ENCODE measurements around the gene CLDN9.

The CLDN9 gene

DNA sequence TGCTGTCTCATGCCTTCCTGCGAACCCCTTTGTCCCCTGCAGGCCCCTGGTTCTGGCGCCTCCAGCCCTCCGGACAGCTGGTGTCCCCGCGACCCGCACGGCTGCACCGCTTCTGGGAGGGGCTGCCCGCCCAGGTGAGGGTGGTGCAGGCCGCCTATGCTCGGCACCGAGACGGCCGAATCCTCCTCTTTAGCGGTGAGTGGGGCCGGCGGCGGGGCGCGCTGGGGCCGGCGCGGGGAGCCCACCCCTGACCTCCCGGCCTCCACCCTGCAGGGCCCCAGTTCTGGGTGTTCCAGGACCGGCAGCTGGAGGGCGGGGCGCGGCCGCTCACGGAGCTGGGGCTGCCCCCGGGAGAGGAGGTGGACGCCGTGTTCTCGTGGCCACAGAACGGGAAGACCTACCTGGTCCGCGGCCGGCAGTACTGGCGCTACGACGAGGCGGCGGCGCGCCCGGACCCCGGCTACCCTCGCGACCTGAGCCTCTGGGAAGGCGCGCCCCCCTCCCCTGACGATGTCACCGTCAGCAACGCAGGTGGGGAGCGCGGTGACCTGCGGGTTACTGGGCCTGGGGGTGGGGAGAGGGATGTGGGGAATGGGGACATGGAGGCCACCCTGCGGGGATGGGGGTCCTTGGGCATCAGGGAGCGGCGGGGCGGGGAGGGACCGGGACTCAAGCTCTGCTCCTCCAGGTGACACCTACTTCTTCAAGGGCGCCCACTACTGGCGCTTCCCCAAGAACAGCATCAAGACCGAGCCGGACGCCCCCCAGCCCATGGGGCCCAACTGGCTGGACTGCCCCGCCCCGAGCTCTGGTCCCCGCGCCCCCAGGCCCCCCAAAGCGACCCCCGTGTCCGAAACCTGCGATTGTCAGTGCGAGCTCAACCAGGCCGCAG lies 45.7 kb downstream of the CLDN9 start:
- TF ChIP-seq, protein P1, sequence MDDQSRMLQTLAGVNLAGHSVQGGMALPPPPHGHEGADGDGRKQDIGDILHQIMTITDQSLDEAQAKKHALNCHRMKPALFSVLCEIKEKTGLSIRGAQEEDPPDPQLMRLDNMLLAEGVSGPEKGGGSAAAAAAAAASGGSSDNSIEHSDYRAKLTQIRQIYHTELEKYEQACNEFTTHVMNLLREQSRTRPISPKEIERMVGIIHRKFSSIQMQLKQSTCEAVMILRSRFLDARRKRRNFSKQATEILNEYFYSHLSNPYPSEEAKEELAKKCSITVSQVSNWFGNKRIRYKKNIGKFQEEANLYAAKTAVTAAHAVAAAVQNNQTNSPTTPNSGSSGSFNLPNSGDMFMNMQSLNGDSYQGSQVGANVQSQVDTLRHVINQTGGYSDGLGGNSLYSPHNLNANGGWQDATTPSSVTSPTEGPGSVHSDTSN (CRISPR knock-in tag; IDR thresholded peaks at IDR 0.05), result no peak
- TF ChIP-seq ZNF394 (tag by site-specific recombination; IDR thresholded peaks at IDR 0.05; ENCODE audit: borderline replicate concordance) (no peak), ZNF221 (tag by site-specific recombination; IDR thresholded peaks at IDR 0.05; ENCODE audit: borderline replicate concordance) (no peak), ZNF600 (tag by site-specific recombination; IDR thresholded peaks at IDR 0.05) (no peak), SP3 (tag by site-specific recombination; IDR thresholded peaks at IDR 0.05) (no peak), ZNF19 (tag by site-specific recombination; IDR thresholded peaks at IDR 0.05; ENCODE audit: low read depth) (no peak), REPIN1 (tag by site-specific recombination; IDR thresholded peaks at IDR 0.05; ENCODE audit: low read depth) (no peak), ZBTB20 (tag by site-specific recombination; IDR thresholded peaks at IDR 0.05) (no peak), ZNF549 (tag by site-specific recombination; IDR thresholded peaks at IDR 0.05) (no peak), ZNF560 (tag by site-specific recombination; IDR thresholded peaks at IDR 0.05; ENCODE audit: borderline replicate concordance) (no peak), ZNF311 (tag by site-specific recombination; IDR thresholded peaks at IDR 0.05; ENCODE audit: borderline replicate concordance) (no peak), HOXC10 (CRISPR knock-in tag; IDR thresholded peaks at IDR 0.05) (no peak), KLF8 (tag by site-specific recombination; IDR thresholded peaks at IDR 0.05) (no peak), ZNF175 (tag by site-specific recombination; IDR thresholded peaks at IDR 0.05) (no peak), ZNF354C (tag by site-specific recombination; IDR thresholded peaks at IDR 0.05; ENCODE audit: borderline replicate concordance, low read depth) (no peak), ZNF529 (tag by site-specific recombination; IDR thresholded peaks at IDR 0.05; ENCODE audit: insufficient replicate concordance) (no peak)
- TF ChIP-seq, protein P2, sequence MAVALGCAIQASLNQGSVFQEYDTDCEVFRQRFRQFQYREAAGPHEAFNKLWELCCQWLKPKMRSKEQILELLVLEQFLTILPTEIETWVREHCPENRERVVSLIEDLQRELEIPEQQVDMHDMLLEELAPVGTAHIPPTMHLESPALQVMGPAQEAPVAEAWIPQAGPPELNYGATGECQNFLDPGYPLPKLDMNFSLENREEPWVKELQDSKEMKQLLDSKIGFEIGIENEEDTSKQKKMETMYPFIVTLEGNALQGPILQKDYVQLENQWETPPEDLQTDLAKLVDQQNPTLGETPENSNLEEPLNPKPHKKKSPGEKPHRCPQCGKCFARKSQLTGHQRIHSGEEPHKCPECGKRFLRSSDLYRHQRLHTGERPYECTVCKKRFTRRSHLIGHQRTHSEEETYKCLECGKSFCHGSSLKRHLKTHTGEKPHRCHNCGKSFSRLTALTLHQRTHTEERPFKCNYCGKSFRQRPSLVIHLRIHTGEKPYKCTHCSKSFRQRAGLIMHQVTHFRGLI (tag by site-specific recombination; IDR thresholded peaks at IDR 0.05), result no peak
- TF ChIP-seq, protein P3, sequence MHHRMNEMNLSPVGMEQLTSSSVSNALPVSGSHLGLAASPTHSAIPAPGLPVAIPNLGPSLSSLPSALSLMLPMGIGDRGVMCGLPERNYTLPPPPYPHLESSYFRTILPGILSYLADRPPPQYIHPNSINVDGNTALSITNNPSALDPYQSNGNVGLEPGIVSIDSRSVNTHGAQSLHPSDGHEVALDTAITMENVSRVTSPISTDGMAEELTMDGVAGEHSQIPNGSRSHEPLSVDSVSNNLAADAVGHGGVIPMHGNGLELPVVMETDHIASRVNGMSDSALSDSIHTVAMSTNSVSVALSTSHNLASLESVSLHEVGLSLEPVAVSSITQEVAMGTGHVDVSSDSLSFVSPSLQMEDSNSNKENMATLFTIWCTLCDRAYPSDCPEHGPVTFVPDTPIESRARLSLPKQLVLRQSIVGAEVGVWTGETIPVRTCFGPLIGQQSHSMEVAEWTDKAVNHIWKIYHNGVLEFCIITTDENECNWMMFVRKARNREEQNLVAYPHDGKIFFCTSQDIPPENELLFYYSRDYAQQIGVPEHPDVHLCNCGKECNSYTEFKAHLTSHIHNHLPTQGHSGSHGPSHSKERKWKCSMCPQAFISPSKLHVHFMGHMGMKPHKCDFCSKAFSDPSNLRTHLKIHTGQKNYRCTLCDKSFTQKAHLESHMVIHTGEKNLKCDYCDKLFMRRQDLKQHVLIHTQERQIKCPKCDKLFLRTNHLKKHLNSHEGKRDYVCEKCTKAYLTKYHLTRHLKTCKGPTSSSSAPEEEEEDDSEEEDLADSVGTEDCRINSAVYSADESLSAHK (tag by site-specific recombination; IDR thresholded peaks at IDR 0.05), result no peak
- TF ChIP-seq, protein P4, sequence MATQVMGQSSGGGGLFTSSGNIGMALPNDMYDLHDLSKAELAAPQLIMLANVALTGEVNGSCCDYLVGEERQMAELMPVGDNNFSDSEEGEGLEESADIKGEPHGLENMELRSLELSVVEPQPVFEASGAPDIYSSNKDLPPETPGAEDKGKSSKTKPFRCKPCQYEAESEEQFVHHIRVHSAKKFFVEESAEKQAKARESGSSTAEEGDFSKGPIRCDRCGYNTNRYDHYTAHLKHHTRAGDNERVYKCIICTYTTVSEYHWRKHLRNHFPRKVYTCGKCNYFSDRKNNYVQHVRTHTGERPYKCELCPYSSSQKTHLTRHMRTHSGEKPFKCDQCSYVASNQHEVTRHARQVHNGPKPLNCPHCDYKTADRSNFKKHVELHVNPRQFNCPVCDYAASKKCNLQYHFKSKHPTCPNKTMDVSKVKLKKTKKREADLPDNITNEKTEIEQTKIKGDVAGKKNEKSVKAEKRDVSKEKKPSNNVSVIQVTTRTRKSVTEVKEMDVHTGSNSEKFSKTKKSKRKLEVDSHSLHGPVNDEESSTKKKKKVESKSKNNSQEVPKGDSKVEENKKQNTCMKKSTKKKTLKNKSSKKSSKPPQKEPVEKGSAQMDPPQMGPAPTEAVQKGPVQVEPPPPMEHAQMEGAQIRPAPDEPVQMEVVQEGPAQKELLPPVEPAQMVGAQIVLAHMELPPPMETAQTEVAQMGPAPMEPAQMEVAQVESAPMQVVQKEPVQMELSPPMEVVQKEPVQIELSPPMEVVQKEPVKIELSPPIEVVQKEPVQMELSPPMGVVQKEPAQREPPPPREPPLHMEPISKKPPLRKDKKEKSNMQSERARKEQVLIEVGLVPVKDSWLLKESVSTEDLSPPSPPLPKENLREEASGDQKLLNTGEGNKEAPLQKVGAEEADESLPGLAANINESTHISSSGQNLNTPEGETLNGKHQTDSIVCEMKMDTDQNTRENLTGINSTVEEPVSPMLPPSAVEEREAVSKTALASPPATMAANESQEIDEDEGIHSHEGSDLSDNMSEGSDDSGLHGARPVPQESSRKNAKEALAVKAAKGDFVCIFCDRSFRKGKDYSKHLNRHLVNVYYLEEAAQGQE (tag by site-specific recombination; IDR thresholded peaks at IDR 0.05), result no peak
- peaks cover 3% of the 10 kb centered on the region for H3K4me1 ChIP-seq (ENCODE audit: control insufficient read depth, insufficient read depth, low read length)
- ChIA-PET POLR2A (interaction anchor here (0.8 to 1.9 kb wide), 10 partner anchors 8 to 399 kb away, joined by 3 to 17 read pairs (median 4); partner anchors contain the start of genes ZNF213 and ZSCAN10), CTCF (interaction anchor here (0.6 to 5.3 kb wide), 23 partner anchors 8 to 1342 kb away, joined by 3 to 54 read pairs (median 4); partner anchors contain the start of genes OR1F1 and ZSCAN10)
- no peaks in the 10 kb centered on the region for H3K9me3 ChIP-seq (ENCODE audit: control insufficient read depth, insufficient read depth, low read depth, low read length)
- peak overlapping the region; percentile 77; the same call in 1 of the 2 replicates for H3K27ac ChIP-seq (ENCODE audit: extremely low read depth, low read depth, low read length)
- H3K36me3 ChIP-seq (ENCODE audit: control insufficient read depth in 2 of 2, insufficient read depth in 1 of 2, low read length in 2 of 2), result peaks cover 0 to 21% of the 10 kb centered on the region in 2 experiments; a peak in 2 of 3 replicates
- peak overlapping the region; percentile 87 for H3K4me3 ChIP-seq (ENCODE audit: low read depth, low read length)

Measured in HEK293 (cell line).